Fibroblast of mammary gland (primary cell): ENCODE data around the gene IFT80.

Experiments
- DNase-seq: peaks from one replicate; pipeline ENCODE4 v3.0.0-alpha.2; 2010; ENCODE audit warnings: low read depth
- H3K4me3 ChIP-seq: 2 replicates; pipeline ENCODE4 v1.5.1; 2011; ENCODE audit warnings: low read depth, mild to moderate bottlenecking, low read length, moderate library complexity; ENCODE audit not compliant: control insufficient read depth
- TF ChIP-seq, protein P1 (sequence below): conservative IDR thresholded peaks from 2 replicates; pipeline ENCODE4 v1.5.1; 2011; ENCODE audit warnings: low read depth, low read length, inconsistent platforms; ENCODE audit not compliant: control insufficient read depth, insufficient read depth

The IFT80 gene

DNA sequence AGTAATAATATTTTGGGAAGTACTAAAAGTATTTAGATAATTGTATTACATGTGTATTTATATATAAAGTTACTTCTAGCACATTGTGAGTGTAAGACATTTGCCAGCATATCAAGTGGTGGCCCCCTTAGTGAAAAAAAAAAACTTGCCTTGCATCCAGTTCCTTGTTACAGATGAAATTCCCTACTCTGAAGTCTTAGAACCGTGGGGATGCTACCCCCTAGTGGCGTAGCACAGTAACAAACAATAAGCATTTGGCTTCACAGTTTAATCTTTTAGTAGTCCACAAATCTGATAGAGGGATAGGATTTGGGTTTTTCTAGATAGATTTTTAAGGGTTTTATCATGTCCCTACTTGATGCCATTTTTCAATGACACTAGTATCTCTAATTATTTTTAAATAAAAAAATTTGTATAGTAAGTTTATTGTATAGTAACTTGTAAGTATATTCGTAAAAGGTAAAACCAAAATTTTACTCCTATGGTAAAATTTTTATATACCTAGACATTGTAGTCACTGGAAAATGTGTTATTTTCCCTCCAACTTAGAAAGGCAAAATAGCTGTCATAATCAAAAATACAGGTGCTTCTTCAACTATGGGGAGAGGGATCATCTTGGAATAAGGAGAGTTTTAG, 14.7 kb upstream of the IFT80 start:
- TF ChIP-seq, protein P1, sequence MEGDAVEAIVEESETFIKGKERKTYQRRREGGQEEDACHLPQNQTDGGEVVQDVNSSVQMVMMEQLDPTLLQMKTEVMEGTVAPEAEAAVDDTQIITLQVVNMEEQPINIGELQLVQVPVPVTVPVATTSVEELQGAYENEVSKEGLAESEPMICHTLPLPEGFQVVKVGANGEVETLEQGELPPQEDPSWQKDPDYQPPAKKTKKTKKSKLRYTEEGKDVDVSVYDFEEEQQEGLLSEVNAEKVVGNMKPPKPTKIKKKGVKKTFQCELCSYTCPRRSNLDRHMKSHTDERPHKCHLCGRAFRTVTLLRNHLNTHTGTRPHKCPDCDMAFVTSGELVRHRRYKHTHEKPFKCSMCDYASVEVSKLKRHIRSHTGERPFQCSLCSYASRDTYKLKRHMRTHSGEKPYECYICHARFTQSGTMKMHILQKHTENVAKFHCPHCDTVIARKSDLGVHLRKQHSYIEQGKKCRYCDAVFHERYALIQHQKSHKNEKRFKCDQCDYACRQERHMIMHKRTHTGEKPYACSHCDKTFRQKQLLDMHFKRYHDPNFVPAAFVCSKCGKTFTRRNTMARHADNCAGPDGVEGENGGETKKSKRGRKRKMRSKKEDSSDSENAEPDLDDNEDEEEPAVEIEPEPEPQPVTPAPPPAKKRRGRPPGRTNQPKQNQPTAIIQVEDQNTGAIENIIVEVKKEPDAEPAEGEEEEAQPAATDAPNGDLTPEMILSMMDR, result peak; percentile 87
- DNase-seq, result peak; percentile 86
- no peak overlapping the region for H3K4me3 ChIP-seq

DNA sequence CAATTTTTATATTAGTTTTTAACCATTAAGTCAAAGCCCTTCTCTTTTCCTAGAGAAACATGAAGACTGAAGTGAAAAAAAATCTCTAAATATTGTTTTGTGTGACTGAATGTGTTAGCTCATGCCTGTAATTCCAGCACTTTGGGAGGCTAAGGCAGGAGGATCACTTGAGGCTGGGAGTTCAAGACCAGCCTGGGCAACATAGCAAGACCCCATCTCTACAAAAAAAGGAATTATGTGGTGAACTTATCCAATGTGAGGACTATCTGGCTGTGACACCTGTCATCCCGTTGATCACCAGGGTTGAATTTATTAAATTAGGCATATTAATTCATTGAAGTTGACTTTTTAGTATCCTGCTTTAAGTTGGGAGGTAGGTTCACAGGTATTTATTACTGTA, 13.5 kb upstream of the IFT80 start:
- TF ChIP-seq, protein P1, result no peak
- DNase-seq, result no peak
- H3K4me3 ChIP-seq, result no peak overlapping the region

DNA sequence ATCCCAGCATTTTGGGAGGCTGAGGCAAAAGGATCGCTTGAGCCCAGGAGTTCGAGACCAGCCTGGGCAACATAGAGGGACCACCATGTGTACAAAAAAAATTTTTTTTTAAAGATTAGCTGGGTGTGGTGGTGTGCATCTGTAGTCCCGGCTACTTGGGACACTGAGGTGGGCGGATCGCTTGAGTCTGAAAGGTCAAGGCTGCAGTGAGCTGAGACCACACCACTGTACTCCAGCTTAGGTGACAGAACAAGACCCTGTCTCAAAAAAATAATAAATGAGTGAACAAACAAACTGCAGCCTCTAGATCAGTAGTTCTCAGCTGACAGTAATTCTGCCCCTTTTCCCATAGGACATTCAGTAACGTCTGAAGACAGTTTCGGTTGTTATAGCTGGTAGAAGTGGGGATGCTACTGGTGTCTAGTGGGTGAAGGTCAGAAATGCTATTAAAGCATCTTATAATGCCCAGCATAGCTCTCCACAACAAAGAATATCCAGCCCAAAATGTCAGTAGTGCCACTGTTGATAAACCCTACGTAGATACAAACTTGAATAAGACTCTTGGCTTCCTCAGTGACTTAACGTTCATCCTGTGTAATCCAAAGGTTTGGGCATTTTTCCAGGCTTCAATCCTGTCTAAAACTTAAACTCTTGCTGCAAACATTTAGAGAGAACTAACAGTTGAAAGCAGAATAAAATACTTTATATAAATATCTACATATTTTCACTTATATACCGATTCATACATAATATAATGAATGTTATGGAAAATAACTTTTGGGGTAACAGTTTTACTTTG, 11.0 kb upstream of the IFT80 start:
- TF ChIP-seq, protein P1, result no peak
- DNase-seq, result peak; percentile 40
- H3K4me3 ChIP-seq, result no peak overlapping the region

DNA sequence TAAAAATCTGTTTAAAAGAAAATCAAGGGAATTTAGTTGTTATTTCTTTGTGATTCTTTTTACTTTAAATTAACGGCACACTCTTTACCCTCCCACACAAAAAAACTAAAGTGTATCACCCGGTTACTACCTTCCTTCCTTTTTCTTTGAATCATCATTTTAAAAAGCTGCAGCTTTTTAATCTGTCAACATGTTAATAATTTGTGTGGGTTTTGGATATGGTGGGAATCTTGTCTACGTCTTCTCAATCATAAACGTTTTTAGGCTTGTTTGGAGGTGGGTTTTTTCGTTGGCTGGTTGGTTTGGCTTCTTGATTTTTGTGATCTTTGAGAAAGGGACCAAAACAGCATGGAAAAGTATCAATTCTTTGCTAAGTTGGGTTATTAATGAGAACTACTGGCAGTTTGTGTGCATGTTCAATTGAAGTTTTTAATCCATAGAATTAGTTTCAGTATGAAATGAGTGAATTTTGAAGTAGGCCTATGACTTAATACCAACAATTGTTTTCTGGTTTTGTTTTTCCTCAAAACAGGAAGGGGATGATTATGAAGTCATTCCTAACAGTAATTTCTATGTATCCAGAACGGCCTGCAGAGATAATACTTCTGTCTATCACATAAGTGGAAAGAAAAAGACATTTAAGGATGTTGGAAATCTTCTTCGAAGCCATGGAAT, 4.9 kb upstream of the IFT80 start:
- H3K4me3 ChIP-seq, result peak overlapping the region; percentile 12
- TF ChIP-seq, protein P1, result no peak
- DNase-seq, result no peak

DNA sequence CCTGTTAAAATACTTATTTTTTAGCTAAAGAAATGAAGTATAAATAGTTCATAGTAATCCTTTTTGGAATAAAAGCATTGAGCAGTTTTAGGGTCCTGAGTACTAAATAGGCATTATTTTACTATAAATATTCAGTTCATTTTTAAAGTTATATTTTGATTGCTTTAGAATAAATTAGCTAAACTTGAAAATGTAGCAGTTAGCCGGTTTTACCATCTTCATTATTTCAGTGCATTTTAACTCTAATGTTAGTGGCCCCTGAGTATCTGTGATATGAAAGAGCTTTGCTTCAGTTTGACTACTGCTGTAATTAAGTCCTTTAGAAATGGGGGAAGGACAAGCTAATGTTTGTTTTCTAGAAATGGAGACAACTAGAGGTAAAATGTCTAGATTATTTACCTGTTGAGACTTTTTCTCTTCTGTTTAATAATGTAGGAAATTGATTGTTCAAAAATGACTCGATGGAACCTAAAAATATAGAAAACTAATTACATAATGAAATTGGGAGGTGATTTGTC, 4.1 kb upstream of the IFT80 start:
- peak overlapping the region; percentile 85 for H3K4me3 ChIP-seq
- DNase-seq, result no peak
- TF ChIP-seq, protein P1, result no peak

DNA sequence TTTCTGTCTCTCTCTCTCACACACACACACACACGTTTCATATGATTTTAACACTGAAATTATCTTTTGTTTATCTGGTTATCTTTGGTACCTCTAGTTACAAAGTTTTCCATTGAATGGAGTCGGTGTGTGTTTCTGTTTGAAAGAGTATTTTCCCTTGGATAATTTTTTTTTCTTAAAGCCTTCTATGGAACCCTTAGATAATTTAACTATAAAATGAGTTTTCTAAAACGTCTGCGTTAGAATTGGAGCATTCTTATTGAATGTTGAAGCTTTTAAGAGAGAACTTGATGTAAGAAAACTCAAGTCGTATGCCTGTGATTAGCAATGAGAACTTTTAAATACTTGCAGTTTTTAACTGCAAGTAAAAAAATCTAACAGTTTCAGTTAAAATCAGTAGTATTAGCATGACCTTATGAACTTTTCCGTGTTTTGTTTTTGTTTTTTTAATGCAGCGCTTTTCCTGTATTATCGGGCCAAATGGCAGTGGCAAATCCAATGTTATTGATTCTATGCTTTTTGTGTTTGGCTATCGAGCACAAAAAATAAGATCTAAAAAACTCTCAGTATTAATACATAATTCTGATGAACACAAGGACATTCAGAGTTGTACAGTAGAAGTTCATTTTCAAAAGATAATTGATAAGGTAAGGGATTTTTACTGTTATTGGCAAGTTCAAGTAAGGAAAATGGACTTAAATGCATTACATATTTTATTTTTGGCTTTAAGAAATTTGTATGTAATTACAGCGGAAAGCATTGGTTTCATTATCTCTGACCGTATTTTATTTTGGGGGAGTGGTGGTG, 3.4 kb upstream of the IFT80 start:
- DNase-seq, result no peak
- TF ChIP-seq, protein P1, result no peak
- peak overlapping the region; percentile 85 for H3K4me3 ChIP-seq
